GM12878 (cell line): ENCODE results near the gene SNPH. TPM values are rescaled to one million over a fixed set of nuclear protein-coding genes. Genes with fewer than 3 reads are reported as not detected.

ENCODE experiments used
- ATAC-seq: fragments of 200-7000 bp; cut with Tn5 transposase; 3 replicates; pipeline ENCODE4 v1.9.1; 2020; ENCODE audit warnings: mild to moderate bottlenecking, moderate library complexity
- BruUV-seq: library from RNA; stranded (reverse); fragments of 400-500 nt; replicated peaks from 2 replicates; lab custom pipeline; 2021; lab: Mats Ljungman, UMichigan
- CTCF ChIA-PET: fragments of 300-600 bp; sonication (Branson Sonifier 250); formaldehyde crosslinking; extraction: SDS; loops from one replicate; lab custom pipeline; 2021; ENCODE audit warnings: inconsistent platforms; lab: Yijun Ruan, JAX
- POLR2A ChIA-PET: fragments of 350-600 bp; formaldehyde crosslinking; extraction: SDS; loops from one replicate; lab custom pipeline; 2021; ENCODE audit warnings: inconsistent platforms; lab: Charles Lee
- RAD21 ChIA-PET: fragments of 300-600 bp; sonication (Branson Sonifier 250); formaldehyde crosslinking; loops from one replicate; lab custom pipeline; 2023; ENCODE audit warnings: antibody characterized with exemption; ENCODE audit not compliant: unreplicated experiment; lab: Charles Lee
- SMC1A ChIA-PET: fragments of 300-600 bp; sonication (Branson Sonifier 250); formaldehyde crosslinking; loops from one replicate; lab custom pipeline; 2023; ENCODE audit not compliant: unreplicated experiment, uncharacterized antibody; lab: Charles Lee
- DNase-seq: peaks from one replicate; pipeline ENCODE4 v3.0.0-alpha.2; 2011; ENCODE audit warnings: low read depth, low spot score
- FAIRE-seq: peaks from 3 replicates; lab custom pipeline; 2011; peaks lifted over from hg19 to GRCh38; lab: Jason Lieb, UNC
- H2AFZ ChIP-seq: 2 replicates; pipeline ENCODE4 v1.6.0; 2011; ENCODE audit warnings: low read depth, low read length, control low read depth; ENCODE audit not compliant: control insufficient read depth
- H3K27ac ChIP-seq: 2 replicates; pipeline ENCODE4 v1.5.1; 2011; ENCODE audit warnings: control low read depth; ENCODE audit not compliant: control insufficient read depth, insufficient read depth
- H3K27me3 ChIP-seq, 2 experiments: replicated peaks in 1 of 2; 2 replicates each; pipeline versions ENCODE4 v1.6.0 to v1.6.1; 2011; ENCODE audit warnings: low read length in 1 of 2; ENCODE audit not compliant: control insufficient read depth in 2 of 2, insufficient read depth in 2 of 2
- H3K36me3 ChIP-seq, 2 experiments: 2 replicates each; pipeline ENCODE4 v1.5.1; 2011; ENCODE audit warnings: low read length in 1 of 2; ENCODE audit not compliant: control insufficient read depth in 2 of 2, insufficient read depth in 2 of 2
- H3K4me1 ChIP-seq: 2 replicates; pipeline ENCODE4 v1.6.1; 2011; ENCODE audit warnings: mild to moderate bottlenecking, low read length, moderate library complexity, mixed read lengths; ENCODE audit not compliant: control insufficient read depth, insufficient read depth
- H3K4me2 ChIP-seq: 2 replicates; pipeline ENCODE4 v1.6.0; 2011; ENCODE audit warnings: control low read depth; ENCODE audit not compliant: control insufficient read depth, insufficient read depth
- H3K4me3 ChIP-seq: fragments of 200-600 bp; sonication (generic); 2 replicates; pipeline ENCODE4 v1.5.1; 2016
- H3K79me2 ChIP-seq: 2 replicates; pipeline ENCODE4 v1.6.0; 2011; ENCODE audit warnings: low read length; ENCODE audit not compliant: control insufficient read depth, insufficient read depth
- H3K9ac ChIP-seq: 2 replicates; pipeline ENCODE4 v1.8.0; 2011; ENCODE audit warnings: low read length, control low read depth, mixed read lengths; ENCODE audit not compliant: control insufficient read depth, insufficient read depth
- H3K9me3 ChIP-seq: replicated peaks from 3 replicates; pipeline ENCODE4 v1.5.1; 2011; ENCODE audit warnings: mild to moderate bottlenecking, low read length; ENCODE audit not compliant: control insufficient read depth, insufficient read depth
- H4K20me1 ChIP-seq: 2 replicates; pipeline ENCODE4 v1.6.0; 2011; ENCODE audit not compliant: control insufficient read depth, insufficient read depth
- EZH2 ChIP-seq: IDR thresholded peaks from 2 replicates; pipeline ENCODE4 v1.6.1; 2012; ENCODE audit warnings: low read depth, mild to moderate bottlenecking, control low read depth, inconsistent platforms, low read length, borderline replicate concordance; ENCODE audit not compliant: control insufficient read depth
- FOS ChIP-seq: IDR thresholded peaks from 3 replicates; pipeline ENCODE4 v1.6.1; 2011; ENCODE audit warnings: borderline replicate concordance; ENCODE audit not compliant: insufficient read length; ENCODE audit errors: extremely low read depth
- KAT2A ChIP-seq: conservative IDR thresholded peaks from 2 replicates; pipeline ENCODE4 v1.6.1; 2011; ENCODE audit warnings: low read depth, low read length; ENCODE audit not compliant: control insufficient read depth
- MYB ChIP-seq: fragments of 150-350 bp; IDR thresholded peaks from 2 replicates; pipeline ENCODE4 v1.6.1; 2014; ENCODE audit warnings: mild to moderate bottlenecking, low read depth, low read length, borderline replicate concordance
- NFXL1 ChIP-seq: fragments of 450-650 bp; IDR thresholded peaks from 2 replicates; pipeline ENCODE4 v1.6.1; 2017; ENCODE audit warnings: antibody characterized with exemption, mild to moderate bottlenecking, borderline replicate concordance
- RBBP5 ChIP-seq: fragments of 200-600 bp; sonication (generic); conservative IDR thresholded peaks from 2 replicates; pipeline ENCODE4 v1.6.1; 2016
- RCOR1 ChIP-seq: conservative IDR thresholded peaks from 2 replicates; pipeline ENCODE4 v1.6.1; 2012; ENCODE audit warnings: low read depth, low read length, improper control_type of control experiment
- RUNX3 ChIP-seq: IDR thresholded peaks from 2 replicates; pipeline ENCODE4 v1.6.1; 2012; ENCODE audit warnings: low read length, inconsistent platforms
- SMAD1 ChIP-seq: fragments of 450-650 bp; IDR thresholded peaks from 2 replicates; pipeline ENCODE4 v1.6.1; 2018; ENCODE audit warnings: mild to moderate bottlenecking, low read depth; ENCODE audit not compliant: partially characterized antibody
- ZSCAN29 ChIP-seq: fragments of 450-650 bp; IDR thresholded peaks from 2 replicates; pipeline ENCODE4 v1.6.1; 2017; ENCODE audit warnings: mild to moderate bottlenecking, moderate library complexity
- WGBS: methylation state at CpG from one replicate; pipeline ENCODE4 v1.1.6; 2016; ENCODE audit warnings: low lambda C conversion rate; ENCODE audit not compliant: insufficient replicate concordance, insufficient coverage; ENCODE audit errors: missing lambda C conversion rate; 5-methylcytosine and 5-hydroxymethylcytosine counted together
- in situ Hi-C: fragments of 300-500 bp; cut with MboI; formaldehyde crosslinking; loops from 9 replicates; pipeline ENCODE4 v1.14.3; 2018; ENCODE audit warnings: mixed read lengths
- intact Hi-C: fragments of 100-400 bp; cut with micrococcal nuclease; formaldehyde crosslinking; loops from one replicate; pipeline ENCODE4 v1.14.2; 2022; ENCODE audit not compliant: unreplicated experiment
- polyA plus RNA-seq, 11 experiments: library from polyadenylated mRNA; depleted of rRNA in 4 of 11; unstranded in 6 of 11; stranded (reverse) in 5 of 11; fragments of >200 nt; fragmentation: Nextera tagmentation in 4 of 11; fragmentation: Illumina TruSeq in 1 of 11; extraction: Ambion mirVana in 4 of 11; extraction: Trizol in 1 of 11; gene quantifications; 1 replicate in 1 of 11; 2 replicates in 10 of 11; pipeline versions ENCODE4 v1.2.1 to v1.2.3, GENCODE V29; 2011 to 2016; ENCODE audit warnings: inconsistent platforms in 2 of 11, missing spikeins in 2 of 11, low read depth in 1 of 11
- total RNA-seq, 4 experiments: library from RNA; depleted of rRNA in 3 of 4; stranded (reverse); fragments of >200 nt in 3 of 4; fragmentation: Illumina TruSeq in 1 of 4; extraction: Trizol in 1 of 4; gene quantifications; 2 replicates each; pipeline versions ENCODE4 v1.2.1 to v1.2.3, GENCODE V29; 2013 to 2021
- TF ChIP-seq, protein P1 (sequence below): IDR thresholded peaks from 2 replicates; pipeline ENCODE4 v1.6.1; 2012; ENCODE audit warnings: low read depth, low read length, improper control_type of control experiment
- TF ChIP-seq, protein P2 (sequence below): IDR thresholded peaks from 2 replicates; pipeline ENCODE4 v1.6.1; 2011; ENCODE audit warnings: low read depth, mild to moderate bottlenecking, low read length, moderate library complexity, borderline replicate concordance; ENCODE audit errors: extremely low read depth
- TF ChIP-seq, protein P3 (sequence below), 3 experiments: IDR thresholded peaks in 2 of 3; conservative IDR thresholded peaks in 1 of 3; 2 replicates each; pipeline ENCODE4 v1.5.1; 2011; ENCODE audit warnings: low read depth in 3 of 3, low read length in 3 of 3, mild to moderate bottlenecking in 3 of 3, control low read depth in 2 of 3, moderate library complexity in 2 of 3, inconsistent platforms in 1 of 3, mixed read lengths in 1 of 3; ENCODE audit not compliant: control insufficient read depth in 2 of 3, insufficient read depth in 1 of 3; ENCODE audit errors: extremely low read depth in 1 of 3

The SNPH gene
- total and polyA plus RNA-seq, 10 of the 15 experiments (the other 5 are each of a cell fraction or from before 2014, with no cell fraction given): 0.02 to 0.45 (median 0.34) TPM; not detected in 2

DNA sequence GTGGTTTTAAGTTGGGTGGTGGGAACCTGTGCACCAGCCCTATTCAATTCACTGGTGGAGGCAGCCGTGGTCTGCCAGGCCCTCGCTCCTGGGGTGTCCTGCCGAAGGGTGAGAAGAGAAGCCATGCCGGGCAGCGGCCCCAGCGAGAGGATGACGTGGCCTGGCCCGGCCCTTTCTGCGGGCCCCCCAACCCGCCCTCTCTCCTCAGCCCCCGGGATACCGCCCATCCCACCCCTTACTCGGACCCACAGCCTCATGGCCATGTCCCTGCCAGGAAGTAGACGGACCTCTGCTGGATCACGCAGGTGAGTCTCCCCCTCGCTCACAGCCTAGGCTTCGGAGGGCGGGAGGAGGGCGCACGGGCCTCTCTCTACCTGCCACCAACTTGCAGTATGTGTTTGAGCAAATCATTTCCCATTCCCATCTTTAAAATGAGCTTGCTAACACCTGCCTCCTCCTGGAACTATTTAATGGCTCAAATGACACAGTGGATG, 30.1 kb downstream of the SNPH start:
- no peak overlapping the region for H3K27ac ChIP-seq
- H3K4me2 ChIP-seq: no peak overlapping the region
- TF ChIP-seq, protein P1, sequence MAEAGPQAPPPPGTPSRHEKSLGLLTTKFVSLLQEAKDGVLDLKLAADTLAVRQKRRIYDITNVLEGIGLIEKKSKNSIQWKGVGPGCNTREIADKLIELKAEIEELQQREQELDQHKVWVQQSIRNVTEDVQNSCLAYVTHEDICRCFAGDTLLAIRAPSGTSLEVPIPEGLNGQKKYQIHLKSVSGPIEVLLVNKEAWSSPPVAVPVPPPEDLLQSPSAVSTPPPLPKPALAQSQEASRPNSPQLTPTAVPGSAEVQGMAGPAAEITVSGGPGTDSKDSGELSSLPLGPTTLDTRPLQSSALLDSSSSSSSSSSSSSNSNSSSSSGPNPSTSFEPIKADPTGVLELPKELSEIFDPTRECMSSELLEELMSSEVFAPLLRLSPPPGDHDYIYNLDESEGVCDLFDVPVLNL: no peak
- TF ChIP-seq KAT2A (no peak), RCOR1 (no peak), ZSCAN29 (no peak), NFXL1 (no peak), SMAD1 (no peak), FOS (no peak), RBBP5 (no peak), EZH2 (no peak), MYB (no peak), RUNX3 (no peak)
- TF ChIP-seq, protein P2, sequence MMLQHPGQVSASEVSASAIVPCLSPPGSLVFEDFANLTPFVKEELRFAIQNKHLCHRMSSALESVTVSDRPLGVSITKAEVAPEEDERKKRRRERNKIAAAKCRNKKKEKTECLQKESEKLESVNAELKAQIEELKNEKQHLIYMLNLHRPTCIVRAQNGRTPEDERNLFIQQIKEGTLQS: no peak
- TF ChIP-seq, protein P3, sequence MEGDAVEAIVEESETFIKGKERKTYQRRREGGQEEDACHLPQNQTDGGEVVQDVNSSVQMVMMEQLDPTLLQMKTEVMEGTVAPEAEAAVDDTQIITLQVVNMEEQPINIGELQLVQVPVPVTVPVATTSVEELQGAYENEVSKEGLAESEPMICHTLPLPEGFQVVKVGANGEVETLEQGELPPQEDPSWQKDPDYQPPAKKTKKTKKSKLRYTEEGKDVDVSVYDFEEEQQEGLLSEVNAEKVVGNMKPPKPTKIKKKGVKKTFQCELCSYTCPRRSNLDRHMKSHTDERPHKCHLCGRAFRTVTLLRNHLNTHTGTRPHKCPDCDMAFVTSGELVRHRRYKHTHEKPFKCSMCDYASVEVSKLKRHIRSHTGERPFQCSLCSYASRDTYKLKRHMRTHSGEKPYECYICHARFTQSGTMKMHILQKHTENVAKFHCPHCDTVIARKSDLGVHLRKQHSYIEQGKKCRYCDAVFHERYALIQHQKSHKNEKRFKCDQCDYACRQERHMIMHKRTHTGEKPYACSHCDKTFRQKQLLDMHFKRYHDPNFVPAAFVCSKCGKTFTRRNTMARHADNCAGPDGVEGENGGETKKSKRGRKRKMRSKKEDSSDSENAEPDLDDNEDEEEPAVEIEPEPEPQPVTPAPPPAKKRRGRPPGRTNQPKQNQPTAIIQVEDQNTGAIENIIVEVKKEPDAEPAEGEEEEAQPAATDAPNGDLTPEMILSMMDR (IDR thresholded peaks at IDR 0.05 in 2 of 3, conservative IDR thresholded peaks at IDR 0.05 in 1 of 3; ENCODE audit: control insufficient read depth in 2 of 3, extremely low read depth in 1 of 3, insufficient read depth in 1 of 3, low read depth in 3 of 3, low read length in 3 of 3): no peak
- TF ChIP-seq, all 136 proteins: peak for 0
- H3K36me3 ChIP-seq: no peaks in the 10 kb centered on the region
- DNase-seq: no peak
- in situ Hi-C loops (no loop called here), intact Hi-C loops (no loop called here)
- H3K9me3 ChIP-seq: no peaks in the 10 kb centered on the region
- H3K79me2 ChIP-seq: no peaks in the 10 kb centered on the region
- 52% methylated on average over 14 of the region's 20 CpGs for WGBS
- FAIRE-seq: no peak
- no peak overlapping the region for H2AFZ ChIP-seq
- CTCF ChIA-PET: no interaction called here
- no peak for ATAC-seq
- no peak overlapping the region for H3K4me3 ChIP-seq
- H3K27me3 ChIP-seq: peaks cover 0 to 2% of the 10 kb centered on the region in 2 experiments; a peak in 3 of 4 replicates
- SMC1A ChIA-PET: no interaction called here
- no TSS peak for BruUV-seq
- H3K9ac ChIP-seq: no peak overlapping the region
- RAD21 ChIA-PET: no interaction called here
- no peaks in the 10 kb centered on the region for H4K20me1 ChIP-seq
- POLR2A ChIA-PET: no interaction called here
- no peaks in the 10 kb centered on the region for H3K4me1 ChIP-seq
